ENCODE data around the gene AQP2. TPM values are rescaled to one million over a fixed set of nuclear protein-coding genes. Genes with fewer than 3 reads are reported as not detected.
A peak's percentile ranks its signal among the peaks of the same experiment; 100 is the strongest.

Gene AQP2
- total RNA-seq, 1 donor from 2014 or later, result not detected

DNA sequence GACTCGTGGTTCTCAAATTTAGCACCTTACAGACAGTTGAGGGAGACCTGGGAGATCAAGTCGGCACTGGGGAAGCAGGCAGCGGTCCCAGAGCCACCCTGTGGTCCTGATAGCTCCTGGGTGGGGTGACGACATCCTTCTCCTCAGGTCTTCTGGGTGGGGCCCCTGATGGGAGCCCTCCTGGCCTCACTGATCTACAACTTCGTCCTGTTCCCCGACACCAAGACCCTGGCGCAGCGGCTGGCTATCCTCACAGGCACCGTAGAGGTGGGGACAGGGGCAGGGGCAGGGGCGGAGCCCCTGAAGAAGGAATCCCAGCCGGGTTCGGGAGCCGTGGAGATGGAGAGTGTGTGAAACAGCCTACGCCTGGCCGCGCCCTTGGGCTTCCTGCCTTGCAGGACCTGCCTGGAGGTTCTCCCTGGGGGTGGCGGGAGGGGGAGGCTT lies 24.8 kb downstream of the AQP2 start:
- peak in 1 of 2 donors; percentile 87 for DNase-seq (ENCODE audit: extremely low spot score in 2 of 2)
- Histone ChIP-seq H3K27ac (peak overlapping the region; percentile 5), H3K27me3 (no peaks in the 10 kb centered on the region), H3K4me3 (no peak overlapping the region), H3K36me3 (no peaks in the 10 kb centered on the region), H3K9me3 (no peaks in the 10 kb centered on the region), H3K4me1 (peaks cover 6% of the 10 kb centered on the region)
- no peak for TF ChIP-seq POLR2A (IDR thresholded peaks at IDR 0.05)
- TF ChIP-seq, protein P1, sequence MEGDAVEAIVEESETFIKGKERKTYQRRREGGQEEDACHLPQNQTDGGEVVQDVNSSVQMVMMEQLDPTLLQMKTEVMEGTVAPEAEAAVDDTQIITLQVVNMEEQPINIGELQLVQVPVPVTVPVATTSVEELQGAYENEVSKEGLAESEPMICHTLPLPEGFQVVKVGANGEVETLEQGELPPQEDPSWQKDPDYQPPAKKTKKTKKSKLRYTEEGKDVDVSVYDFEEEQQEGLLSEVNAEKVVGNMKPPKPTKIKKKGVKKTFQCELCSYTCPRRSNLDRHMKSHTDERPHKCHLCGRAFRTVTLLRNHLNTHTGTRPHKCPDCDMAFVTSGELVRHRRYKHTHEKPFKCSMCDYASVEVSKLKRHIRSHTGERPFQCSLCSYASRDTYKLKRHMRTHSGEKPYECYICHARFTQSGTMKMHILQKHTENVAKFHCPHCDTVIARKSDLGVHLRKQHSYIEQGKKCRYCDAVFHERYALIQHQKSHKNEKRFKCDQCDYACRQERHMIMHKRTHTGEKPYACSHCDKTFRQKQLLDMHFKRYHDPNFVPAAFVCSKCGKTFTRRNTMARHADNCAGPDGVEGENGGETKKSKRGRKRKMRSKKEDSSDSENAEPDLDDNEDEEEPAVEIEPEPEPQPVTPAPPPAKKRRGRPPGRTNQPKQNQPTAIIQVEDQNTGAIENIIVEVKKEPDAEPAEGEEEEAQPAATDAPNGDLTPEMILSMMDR (IDR thresholded peaks at IDR 0.05), result no peak
- no peak for TF ChIP-seq POLR2AphosphoS5 (IDR thresholded peaks at IDR 0.05; ENCODE audit: insufficient read depth in 1 of 2, low read depth in 1 of 2)
- intact Hi-C loops (cut with DNase I), result loop anchor here (10.0 kb wide), 1 partner anchor 79 kb away; the partner anchor contains the start of gene ASIC1

DNA sequence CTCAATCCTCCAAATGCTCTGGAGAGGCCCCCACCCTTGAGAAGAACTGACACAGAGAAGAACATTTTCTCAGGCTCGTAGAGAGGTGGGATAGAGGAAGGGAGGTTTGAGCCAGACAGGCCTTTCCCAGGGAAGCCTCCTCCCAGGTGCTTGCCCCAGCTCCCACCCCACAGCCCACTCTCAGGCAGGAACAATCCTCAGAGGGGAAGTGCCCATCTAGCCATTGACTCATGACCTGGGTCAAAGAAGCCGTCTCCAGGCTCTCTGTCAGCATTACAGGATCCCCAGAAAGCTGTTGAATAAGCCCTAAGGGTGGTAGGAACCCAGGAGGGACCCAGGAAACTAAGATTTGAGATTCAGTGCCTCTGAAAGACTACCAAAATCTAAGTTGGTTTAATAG lies 26.0 kb downstream of the AQP2 start:
- no peaks in the 10 kb centered on the region for H3K9me3 ChIP-seq
- intact Hi-C loops (cut with DNase I), result loop anchor here (10.0 kb wide), 1 partner anchor 78 kb away; the partner anchor contains the start of gene ASIC1
- TF ChIP-seq POLR2AphosphoS5 (IDR thresholded peaks at IDR 0.05; ENCODE audit: insufficient read depth in 1 of 2, low read depth in 1 of 2), result no peak
- TF ChIP-seq, protein P1 (IDR thresholded peaks at IDR 0.05), result no peak
- no peak for TF ChIP-seq POLR2A (IDR thresholded peaks at IDR 0.05)

DNA sequence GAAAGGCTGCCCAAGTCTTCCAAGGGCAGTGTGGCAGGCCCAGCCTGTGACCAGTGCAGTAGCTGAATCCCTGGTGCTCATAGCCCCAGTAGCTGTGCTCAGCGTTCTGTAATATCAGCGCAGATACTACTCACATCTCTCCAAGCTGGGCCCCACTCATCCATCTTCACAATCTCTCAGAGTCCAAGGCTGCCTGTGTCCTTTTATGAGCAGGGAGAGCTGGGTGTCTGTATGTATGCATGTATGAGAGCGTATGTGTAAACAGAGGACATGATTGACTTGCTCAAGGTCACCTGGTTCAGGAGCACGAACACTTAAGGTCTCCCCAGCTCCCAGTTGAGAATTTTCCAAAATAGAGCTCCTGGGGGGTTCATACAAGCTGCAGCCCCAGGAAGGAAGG lies 27.6 kb downstream of the AQP2 start:
- H3K27ac ChIP-seq, result no peak overlapping the region
- intact Hi-C loops (cut with DNase I), result loop anchor here (10.0 kb wide), 1 partner anchor 77 kb away; the partner anchor contains the start of gene ASIC1
- no peak for DNase-seq (ENCODE audit: extremely low spot score in 2 of 2)

More for the DNA sequence above, 26.0 kb downstream of the AQP2 start:
- Histone ChIP-seq H3K27me3 (no peaks in the 10 kb centered on the region), H3K4me1 (peaks cover 6% of the 10 kb centered on the region), H3K4me3 (no peak overlapping the region), H3K27ac (no peak overlapping the region), H3K36me3 (no peaks in the 10 kb centered on the region)
- no peak for DNase-seq (ENCODE audit: extremely low spot score in 2 of 2)

DNA sequence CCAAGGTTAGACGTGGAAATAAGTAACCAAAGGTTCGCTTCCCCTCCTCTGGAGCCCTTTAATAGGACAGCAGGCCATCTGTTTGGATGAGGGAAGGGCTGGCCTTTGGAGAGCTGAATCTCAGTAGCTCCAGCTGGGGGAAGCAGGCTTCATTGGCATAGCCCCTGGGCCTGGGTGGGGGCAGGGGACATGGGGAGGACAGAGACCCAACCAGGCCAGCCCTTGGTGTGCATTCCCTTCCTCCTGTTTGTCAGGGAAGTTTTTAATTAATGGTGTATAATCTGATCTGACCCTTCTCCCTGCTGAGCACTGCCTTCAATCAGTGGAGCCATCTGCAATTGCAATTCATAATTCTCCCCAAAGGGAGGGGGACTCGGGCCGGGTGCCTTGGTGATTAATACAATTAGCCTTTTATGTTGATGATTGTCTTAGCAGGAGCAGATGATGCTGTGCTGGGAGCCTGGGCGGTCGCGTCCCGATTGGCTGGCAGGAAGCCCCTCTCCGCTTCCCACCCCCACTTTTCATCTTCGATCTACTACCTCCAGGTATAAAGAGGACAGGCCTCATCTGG lies 28.6 kb downstream of the AQP2 start:
- no peak for DNase-seq (ENCODE audit: extremely low spot score in 2 of 2)
- H3K4me3 ChIP-seq, result no peak overlapping the region
- no peak overlapping the region for H3K27ac ChIP-seq
- peaks cover 13% of the 10 kb centered on the region for H3K4me1 ChIP-seq
- no peaks in the 10 kb centered on the region for H3K27me3 ChIP-seq
- TF ChIP-seq POLR2AphosphoS5 (IDR thresholded peaks at IDR 0.05; ENCODE audit: insufficient read depth in 1 of 2, low read depth in 1 of 2) (no peak), POLR2A (IDR thresholded peaks at IDR 0.05) (no peak)
- TF ChIP-seq, protein P1 (IDR thresholded peaks at IDR 0.05), result no peak
- intact Hi-C loops (cut with DNase I), result loop anchor here (10.0 kb wide), 1 partner anchor 76 kb away; the partner anchor contains the start of gene ASIC1
- no peaks in the 10 kb centered on the region for H3K9me3 ChIP-seq
- H3K36me3 ChIP-seq, result no peaks in the 10 kb centered on the region

More for the DNA sequence above, 27.6 kb downstream of the AQP2 start:
- TF ChIP-seq POLR2AphosphoS5 (IDR thresholded peaks at IDR 0.05; ENCODE audit: insufficient read depth in 1 of 2, low read depth in 1 of 2) (no peak), POLR2A (IDR thresholded peaks at IDR 0.05) (no peak)
- TF ChIP-seq, protein P1 (IDR thresholded peaks at IDR 0.05), result no peak
- Histone ChIP-seq H3K4me1 (peaks cover 6% of the 10 kb centered on the region), H3K9me3 (no peaks in the 10 kb centered on the region), H3K4me3 (no peak overlapping the region), H3K27me3 (no peaks in the 10 kb centered on the region), H3K36me3 (no peaks in the 10 kb centered on the region)

DNA sequence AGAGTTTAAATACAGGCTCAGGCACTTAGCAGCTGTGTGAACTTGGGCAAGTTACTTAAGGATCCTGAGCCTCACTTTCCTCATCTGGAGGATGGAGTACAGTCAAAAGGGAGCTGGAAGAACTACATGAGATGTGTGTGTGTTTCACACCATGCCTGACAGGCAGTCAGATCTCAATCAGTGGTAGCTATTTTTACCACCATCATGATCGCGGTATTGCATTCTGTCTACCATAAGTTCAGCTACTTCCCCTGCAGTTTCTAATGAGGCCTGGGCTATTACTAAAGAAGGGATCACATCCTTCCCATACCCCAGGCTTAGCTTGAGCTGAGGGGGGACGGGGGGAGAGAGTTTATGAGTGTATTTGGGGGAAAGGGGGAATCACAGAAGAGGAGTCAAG lies 29.3 kb downstream of the AQP2 start:
- no peaks in the 10 kb centered on the region for H3K27me3 ChIP-seq
- no peak overlapping the region for H3K4me3 ChIP-seq
- H3K36me3 ChIP-seq, result no peaks in the 10 kb centered on the region
- intact Hi-C loops (cut with DNase I), result loop anchor here (10.0 kb wide), 1 partner anchor 75 kb away; the partner anchor contains the start of gene ASIC1
- no peak for DNase-seq (ENCODE audit: extremely low spot score in 2 of 2)
- no peak overlapping the region for H3K27ac ChIP-seq
- peaks cover 11% of the 10 kb centered on the region for H3K4me1 ChIP-seq
- H3K9me3 ChIP-seq, result no peaks in the 10 kb centered on the region
- no peak for TF ChIP-seq POLR2AphosphoS5 (IDR thresholded peaks at IDR 0.05; ENCODE audit: insufficient read depth in 1 of 2, low read depth in 1 of 2)
- TF ChIP-seq POLR2A (IDR thresholded peaks at IDR 0.05), result no peak
- TF ChIP-seq, protein P1 (IDR thresholded peaks at IDR 0.05), result no peak
